ENCODE data around the gene MYO1D. TPM values are rescaled to one million over a fixed set of nuclear protein-coding genes. Genes with fewer than 3 reads are reported as not detected.

Gene MYO1D
- total and polyA plus RNA-seq, 2 of the 13 experiments (the other 11 are each of a cell fraction or from before 2014, with no cell fraction given) = 13.2 to 17.3 TPM

DNA sequence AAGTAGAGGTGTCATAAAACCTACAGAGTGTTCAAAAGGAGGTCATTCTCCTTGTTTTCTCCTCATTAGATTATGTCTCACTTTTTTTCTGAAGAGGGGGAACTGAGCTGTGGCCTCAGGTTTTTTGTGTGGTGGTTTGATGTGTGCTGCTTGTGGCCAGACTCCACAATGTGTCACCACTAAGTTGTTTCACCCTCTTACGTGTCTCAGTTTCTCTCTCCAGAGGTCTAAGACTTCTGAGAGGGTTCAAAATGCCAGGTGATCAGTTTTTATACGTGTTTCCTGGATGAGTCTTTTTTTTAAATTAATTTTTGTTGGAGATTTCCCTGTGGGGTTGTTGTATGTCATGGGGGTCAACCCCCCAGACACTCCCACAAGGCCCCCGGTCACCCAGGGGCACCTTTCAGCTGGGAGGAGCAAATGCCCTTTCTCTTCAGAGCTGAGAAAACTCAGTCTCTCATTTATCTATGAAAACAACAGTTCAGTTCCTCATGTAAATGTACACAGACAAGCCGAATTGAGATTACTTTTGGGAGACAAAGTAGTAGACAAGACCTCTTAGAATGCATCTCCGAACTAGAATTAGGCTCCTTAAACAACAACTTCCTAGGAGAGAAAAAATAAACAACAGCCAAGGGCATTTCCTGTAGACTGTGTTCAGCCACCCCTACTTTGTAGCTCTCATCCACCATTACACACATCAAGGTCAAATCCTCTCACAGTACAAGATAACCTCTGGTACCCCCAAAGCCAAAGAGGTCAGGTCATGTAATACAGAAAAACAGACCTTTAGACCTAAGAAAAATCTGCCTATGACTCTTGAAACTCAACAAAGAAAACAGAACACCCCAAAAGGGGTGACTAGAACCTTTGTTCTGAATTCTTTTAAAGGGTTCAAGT is 27.1 kb upstream of the MYO1D start (continued):
- TF ChIP-seq, protein P1, sequence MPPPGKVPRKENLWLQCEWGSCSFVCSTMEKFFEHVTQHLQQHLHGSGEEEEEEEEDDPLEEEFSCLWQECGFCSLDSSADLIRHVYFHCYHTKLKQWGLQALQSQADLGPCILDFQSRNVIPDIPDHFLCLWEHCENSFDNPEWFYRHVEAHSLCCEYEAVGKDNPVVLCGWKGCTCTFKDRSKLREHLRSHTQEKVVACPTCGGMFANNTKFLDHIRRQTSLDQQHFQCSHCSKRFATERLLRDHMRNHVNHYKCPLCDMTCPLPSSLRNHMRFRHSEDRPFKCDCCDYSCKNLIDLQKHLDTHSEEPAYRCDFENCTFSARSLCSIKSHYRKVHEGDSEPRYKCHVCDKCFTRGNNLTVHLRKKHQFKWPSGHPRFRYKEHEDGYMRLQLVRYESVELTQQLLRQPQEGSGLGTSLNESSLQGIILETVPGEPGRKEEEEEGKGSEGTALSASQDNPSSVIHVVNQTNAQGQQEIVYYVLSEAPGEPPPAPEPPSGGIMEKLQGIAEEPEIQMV (CRISPR knock-in tag; IDR thresholded peaks at IDR 0.05; ENCODE audit: low read depth) = no peak
- TF ChIP-seq ZNF616 (CRISPR knock-in tag; IDR thresholded peaks at IDR 0.05; ENCODE audit: low read depth) = no peak
- no peak for TF ChIP-seq ZNF33A (CRISPR knock-in tag; IDR thresholded peaks at IDR 0.05; ENCODE audit: borderline replicate concordance)
- no peak for TF ChIP-seq ZC3H4 (CRISPR knock-in tag; IDR thresholded peaks at IDR 0.05; ENCODE audit: borderline replicate concordance)
- TF ChIP-seq, protein P2, sequence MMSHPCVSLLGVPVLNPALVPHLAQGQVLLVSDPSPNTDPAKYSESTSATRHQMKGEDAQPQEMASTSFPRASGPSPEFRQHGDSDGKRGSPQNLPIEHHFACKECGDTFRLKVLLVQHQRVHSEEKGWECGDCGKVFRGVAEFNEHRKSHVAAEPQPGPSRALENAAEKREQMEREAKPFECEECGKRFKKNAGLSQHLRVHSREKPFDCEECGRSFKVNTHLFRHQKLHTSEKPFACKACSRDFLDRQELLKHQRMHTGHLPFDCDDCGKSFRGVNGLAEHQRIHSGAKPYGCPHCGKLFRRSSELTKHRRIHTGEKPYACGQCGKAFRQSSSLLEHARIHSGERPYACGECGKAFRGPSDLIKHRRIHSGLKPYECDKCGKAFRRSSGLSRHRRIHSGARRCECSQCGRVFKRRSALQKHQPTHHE (CRISPR knock-in tag; IDR thresholded peaks at IDR 0.05; ENCODE audit: borderline replicate concordance) = no peak
- TF ChIP-seq, protein P3, sequence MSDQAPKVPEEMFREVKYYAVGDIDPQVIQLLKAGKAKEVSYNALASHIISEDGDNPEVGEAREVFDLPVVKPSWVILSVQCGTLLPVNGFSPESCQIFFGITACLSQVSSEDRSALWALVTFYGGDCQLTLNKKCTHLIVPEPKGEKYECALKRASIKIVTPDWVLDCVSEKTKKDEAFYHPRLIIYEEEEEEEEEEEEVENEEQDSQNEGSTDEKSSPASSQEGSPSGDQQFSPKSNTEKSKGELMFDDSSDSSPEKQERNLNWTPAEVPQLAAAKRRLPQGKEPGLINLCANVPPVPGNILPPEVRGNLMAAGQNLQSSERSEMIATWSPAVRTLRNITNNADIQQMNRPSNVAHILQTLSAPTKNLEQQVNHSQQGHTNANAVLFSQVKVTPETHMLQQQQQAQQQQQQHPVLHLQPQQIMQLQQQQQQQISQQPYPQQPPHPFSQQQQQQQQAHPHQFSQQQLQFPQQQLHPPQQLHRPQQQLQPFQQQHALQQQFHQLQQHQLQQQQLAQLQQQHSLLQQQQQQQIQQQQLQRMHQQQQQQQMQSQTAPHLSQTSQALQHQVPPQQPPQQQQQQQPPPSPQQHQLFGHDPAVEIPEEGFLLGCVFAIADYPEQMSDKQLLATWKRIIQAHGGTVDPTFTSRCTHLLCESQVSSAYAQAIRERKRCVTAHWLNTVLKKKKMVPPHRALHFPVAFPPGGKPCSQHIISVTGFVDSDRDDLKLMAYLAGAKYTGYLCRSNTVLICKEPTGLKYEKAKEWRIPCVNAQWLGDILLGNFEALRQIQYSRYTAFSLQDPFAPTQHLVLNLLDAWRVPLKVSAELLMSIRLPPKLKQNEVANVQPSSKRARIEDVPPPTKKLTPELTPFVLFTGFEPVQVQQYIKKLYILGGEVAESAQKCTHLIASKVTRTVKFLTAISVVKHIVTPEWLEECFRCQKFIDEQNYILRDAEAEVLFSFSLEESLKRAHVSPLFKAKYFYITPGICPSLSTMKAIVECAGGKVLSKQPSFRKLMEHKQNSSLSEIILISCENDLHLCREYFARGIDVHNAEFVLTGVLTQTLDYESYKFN (CRISPR knock-in tag; conservative IDR thresholded peaks at IDR 0.05) = peak; percentile 62; the same call in 1 of the 2 replicates
- no peak for TF ChIP-seq SIN3B (IDR thresholded peaks at IDR 0.05; ENCODE audit: low read length)
- no peak for TF ChIP-seq CREM (IDR thresholded peaks at IDR 0.05)
- TF ChIP-seq CREM (CRISPR knock-in tag; IDR thresholded peaks at IDR 0.05) = no peak
- peak in 1 of 2 experiments; percentile 37; a peak in 1 of 4 replicates for TF ChIP-seq NR2F1 (CRISPR knock-in tag; IDR thresholded peaks at IDR 0.05)
- no peak for TF ChIP-seq NBN (conservative IDR thresholded peaks at IDR 0.05)
- TF ChIP-seq ZNF496 (CRISPR knock-in tag; IDR thresholded peaks at IDR 0.05; ENCODE audit: insufficient replicate concordance) = no peak
- no peak for TF ChIP-seq MYC (CRISPR knock-in tag; IDR thresholded peaks at IDR 0.05; ENCODE audit: borderline replicate concordance)
- 0 out of 4 replicates have a peak, but pooled peaks of 1 of the 2 experiments have one; percentile 20 for TF ChIP-seq EP300 (IDR thresholded peaks at IDR 0.05; ENCODE audit: low read depth in 2 of 2, low read length in 2 of 2)
- no peak for TF ChIP-seq EP300 (CRISPR knock-in tag; IDR thresholded peaks at IDR 0.05; ENCODE audit: borderline replicate concordance)
- TF ChIP-seq FOXP1 (IDR thresholded peaks at IDR 0.05) = no peak
- TF ChIP-seq FOXP1 (CRISPR knock-in tag; IDR thresholded peaks at IDR 0.05) = peak; percentile 63; the same call in 1 of the 2 replicates
- no peak for TF ChIP-seq ZNF652 (CRISPR knock-in tag; IDR thresholded peaks at IDR 0.05; ENCODE audit: borderline replicate concordance, low read depth)
- TF ChIP-seq MED13 (CRISPR knock-in tag; IDR thresholded peaks at IDR 0.05) = no peak
- TF ChIP-seq DNMT3B (CRISPR knock-in tag; conservative IDR thresholded peaks at IDR 0.05) = no peak
- no peak for TF ChIP-seq IRF2 (CRISPR knock-in tag; IDR thresholded peaks at IDR 0.05)
- TF ChIP-seq, protein P4, sequence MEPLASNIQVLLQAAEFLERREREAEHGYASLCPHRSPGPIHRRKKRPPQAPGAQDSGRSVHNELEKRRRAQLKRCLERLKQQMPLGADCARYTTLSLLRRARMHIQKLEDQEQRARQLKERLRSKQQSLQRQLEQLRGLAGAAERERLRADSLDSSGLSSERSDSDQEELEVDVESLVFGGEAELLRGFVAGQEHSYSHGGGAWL (CRISPR knock-in tag; IDR thresholded peaks at IDR 0.05) = no peak
- TF ChIP-seq NKX3-1 (CRISPR knock-in tag; IDR thresholded peaks at IDR 0.05) = no peak

All from HepG2 (cell line).